ENCODE measurements around the gene GPR37L1.

DNA sequence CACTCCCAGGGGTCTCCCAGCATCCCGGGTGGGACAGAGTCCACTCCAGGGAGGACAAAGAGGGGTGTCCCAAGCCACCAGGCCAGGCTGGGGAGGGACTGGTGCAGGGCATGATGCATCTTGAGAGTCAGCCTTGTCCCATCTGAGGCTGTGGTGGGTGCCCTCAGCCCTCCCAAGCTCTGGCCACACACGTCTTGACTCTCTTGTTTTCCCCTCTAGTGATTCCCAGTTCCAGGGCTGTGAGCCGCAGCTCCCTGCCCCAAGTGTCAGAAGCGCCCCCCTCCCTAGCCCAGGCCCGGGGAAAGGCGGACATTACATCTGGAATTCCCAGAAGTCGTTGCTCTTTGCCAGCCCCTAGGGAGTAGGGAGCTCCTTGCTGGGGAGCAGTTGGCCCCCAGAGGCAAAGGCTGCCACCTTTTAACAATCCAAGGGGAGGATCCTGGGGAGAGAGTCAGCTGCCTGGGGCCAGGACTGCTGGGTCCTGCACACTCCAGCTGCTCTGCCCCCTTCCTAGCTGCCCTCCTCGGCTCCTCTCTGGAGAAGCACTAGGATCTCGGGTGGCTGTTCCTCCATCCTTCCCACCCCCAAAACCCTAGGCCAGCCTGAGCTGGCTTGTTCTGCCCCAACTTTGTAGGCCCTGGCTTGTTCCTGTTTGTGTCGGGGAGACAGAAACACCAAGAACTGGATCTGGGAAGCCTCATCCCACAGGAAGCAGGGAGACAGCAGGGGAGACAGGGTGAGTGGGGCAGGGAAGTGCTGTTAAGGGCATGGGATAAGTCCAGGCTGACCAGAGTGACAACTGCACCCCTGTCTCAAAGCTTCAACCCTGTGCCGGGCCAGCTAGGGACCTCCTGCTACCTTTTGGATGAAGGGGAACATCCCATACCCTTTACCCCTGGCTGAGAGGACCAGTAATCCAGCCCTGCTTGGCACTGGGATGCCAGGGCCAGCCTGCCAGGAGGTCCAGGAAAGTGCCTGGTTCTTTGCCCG is 40.9 kb downstream of the GPR37L1 start:
- TF ChIP-seq, protein P1, sequence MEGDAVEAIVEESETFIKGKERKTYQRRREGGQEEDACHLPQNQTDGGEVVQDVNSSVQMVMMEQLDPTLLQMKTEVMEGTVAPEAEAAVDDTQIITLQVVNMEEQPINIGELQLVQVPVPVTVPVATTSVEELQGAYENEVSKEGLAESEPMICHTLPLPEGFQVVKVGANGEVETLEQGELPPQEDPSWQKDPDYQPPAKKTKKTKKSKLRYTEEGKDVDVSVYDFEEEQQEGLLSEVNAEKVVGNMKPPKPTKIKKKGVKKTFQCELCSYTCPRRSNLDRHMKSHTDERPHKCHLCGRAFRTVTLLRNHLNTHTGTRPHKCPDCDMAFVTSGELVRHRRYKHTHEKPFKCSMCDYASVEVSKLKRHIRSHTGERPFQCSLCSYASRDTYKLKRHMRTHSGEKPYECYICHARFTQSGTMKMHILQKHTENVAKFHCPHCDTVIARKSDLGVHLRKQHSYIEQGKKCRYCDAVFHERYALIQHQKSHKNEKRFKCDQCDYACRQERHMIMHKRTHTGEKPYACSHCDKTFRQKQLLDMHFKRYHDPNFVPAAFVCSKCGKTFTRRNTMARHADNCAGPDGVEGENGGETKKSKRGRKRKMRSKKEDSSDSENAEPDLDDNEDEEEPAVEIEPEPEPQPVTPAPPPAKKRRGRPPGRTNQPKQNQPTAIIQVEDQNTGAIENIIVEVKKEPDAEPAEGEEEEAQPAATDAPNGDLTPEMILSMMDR (IDR thresholded peaks at IDR 0.05): no peak
- no peak for TF ChIP-seq POLR2A (IDR thresholded peaks at IDR 0.05)

Measured in esophagus squamous epithelium (tissue), 4 donors.